MG63 (cell line): ENCODE results near the gene DUSP2. TPM values are rescaled to one million over a fixed set of nuclear protein-coding genes. Genes with fewer than 3 reads are reported as not detected.

Experiments used
- DNase-seq: peaks from one replicate; pipeline ENCODE4 v3.0.0-alpha.2; 2020
- H3K27me3 ChIP-seq: fragments of 250-450 bp; sonication (Bioruptor Pico); 2 replicates; pipeline ENCODE4 v1.5.1; 2020; ENCODE audit warnings: mild to moderate bottlenecking, moderate library complexity
- H3K36me3 ChIP-seq: fragments of 250-450 bp; sonication (Bioruptor Pico); 2 replicates; pipeline ENCODE4 v1.5.1; 2020; ENCODE audit warnings: mild to moderate bottlenecking, moderate library complexity
- H3K4me3 ChIP-seq: fragments of 250-450 bp; sonication (Bioruptor Pico); 2 replicates; pipeline ENCODE4 v1.5.1; 2020; ENCODE audit warnings: mild to moderate bottlenecking, moderate library complexity
- H3K9me3 ChIP-seq: fragments of 250-450 bp; sonication (Bioruptor Pico); 2 replicates; pipeline ENCODE4 v1.5.1; 2020; ENCODE audit warnings: mild to moderate bottlenecking, moderate library complexity
- total RNA-seq: library from RNA; depleted of rRNA; stranded (reverse); fragments of >200 nt; shearing (Covaris generic); gene quantifications from 2 replicates; pipeline ENCODE4 v1.2.3, GENCODE V29; 2014; ENCODE audit warnings: low replicate concordance

The DUSP2 gene
- total RNA-seq, 1 experiment from 2014 or later = 8.7 TPM

- no peaks in the 10 kb centered on the region for H3K9me3 ChIP-seq
- H3K27me3 ChIP-seq = no peaks in the 10 kb centered on the region
- DNase-seq = no peak
- H3K36me3 ChIP-seq = no peaks in the 10 kb centered on the region
- H3K4me3 ChIP-seq = no peak overlapping the region
These were observed 7.3 kb upstream of the DUSP2 start for GRCh38 chr2:96152304-96153161.

- H3K4me3 ChIP-seq = no peak overlapping the region
- no peaks in the 10 kb centered on the region for H3K9me3 ChIP-seq
- no peaks in the 10 kb centered on the region for H3K27me3 ChIP-seq
- DNase-seq = no peak
- H3K36me3 ChIP-seq = no peaks in the 10 kb centered on the region
These were observed 6.5 kb upstream of the DUSP2 start for GRCh38 chr2:96151595-96152303.

DNA sequence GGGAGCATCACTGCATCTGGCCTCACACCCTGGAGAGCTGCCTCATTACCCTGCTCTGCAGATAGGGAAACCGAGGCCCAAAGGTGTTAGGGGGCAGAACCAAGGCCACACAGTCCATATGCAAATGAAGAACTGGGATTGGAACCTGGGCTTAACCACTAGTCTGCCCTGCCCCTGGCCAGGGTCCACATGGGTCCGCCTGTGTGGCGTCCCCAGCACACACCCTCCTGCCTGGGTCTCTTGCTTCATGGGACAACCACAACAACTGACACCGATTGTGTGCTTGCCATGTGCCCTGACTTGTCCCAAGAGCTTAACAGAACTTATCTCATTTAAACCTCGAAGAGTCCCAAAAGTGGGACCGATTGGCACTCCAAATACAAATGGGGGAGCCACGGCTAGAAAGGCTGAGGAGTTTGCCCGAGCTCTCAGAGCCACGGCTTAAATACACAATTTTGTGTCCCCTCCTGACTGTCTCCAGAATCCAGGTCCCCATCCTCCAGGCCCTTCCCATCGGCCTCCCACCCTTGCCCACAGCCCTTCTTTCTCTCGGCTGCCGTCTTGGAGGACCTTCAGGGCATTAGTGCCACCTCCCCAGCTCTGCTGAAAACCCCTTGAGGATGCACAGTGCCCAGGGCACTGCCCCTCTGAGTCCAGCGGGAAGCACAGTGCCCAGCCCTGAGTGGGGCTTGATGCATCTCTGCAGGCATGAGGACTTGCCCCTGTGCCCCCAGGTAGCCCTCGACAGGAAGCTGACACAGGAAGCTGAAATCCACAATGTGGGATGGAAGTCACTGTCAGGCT, 5.8 kb upstream of the DUSP2 start:
- Histone ChIP-seq H3K9me3 (no peaks in the 10 kb centered on the region), H3K4me3 (no peak overlapping the region), H3K36me3 (no peaks in the 10 kb centered on the region), H3K27me3 (no peaks in the 10 kb centered on the region)
- no peak for DNase-seq

- no peak for DNase-seq
- Histone ChIP-seq H3K4me3 (no peak overlapping the region), H3K36me3 (no peaks in the 10 kb centered on the region), H3K9me3 (no peaks in the 10 kb centered on the region), H3K27me3 (no peaks in the 10 kb centered on the region)
These were observed 4.9 kb upstream of the DUSP2 start for GRCh38 chr2:96150007-96150640.

- peaks cover 6% of the 10 kb centered on the region for H3K36me3 ChIP-seq
- no peak overlapping the region for H3K4me3 ChIP-seq
- H3K27me3 ChIP-seq = no peaks in the 10 kb centered on the region
- peak; percentile 76 for DNase-seq
- H3K9me3 ChIP-seq = no peaks in the 10 kb centered on the region
These were observed 3.4 kb upstream of the DUSP2 start for GRCh38 chr2:96148410-96149217.

GRCh38 chr2:96147593-96148201, 2.5 kb upstream of the DUSP2 start:
- Histone ChIP-seq H3K9me3 (no peaks in the 10 kb centered on the region), H3K4me3 (no peak overlapping the region), H3K36me3 (peaks cover 15% of the 10 kb centered on the region), H3K27me3 (no peaks in the 10 kb centered on the region)
- DNase-seq = no peak

DNA sequence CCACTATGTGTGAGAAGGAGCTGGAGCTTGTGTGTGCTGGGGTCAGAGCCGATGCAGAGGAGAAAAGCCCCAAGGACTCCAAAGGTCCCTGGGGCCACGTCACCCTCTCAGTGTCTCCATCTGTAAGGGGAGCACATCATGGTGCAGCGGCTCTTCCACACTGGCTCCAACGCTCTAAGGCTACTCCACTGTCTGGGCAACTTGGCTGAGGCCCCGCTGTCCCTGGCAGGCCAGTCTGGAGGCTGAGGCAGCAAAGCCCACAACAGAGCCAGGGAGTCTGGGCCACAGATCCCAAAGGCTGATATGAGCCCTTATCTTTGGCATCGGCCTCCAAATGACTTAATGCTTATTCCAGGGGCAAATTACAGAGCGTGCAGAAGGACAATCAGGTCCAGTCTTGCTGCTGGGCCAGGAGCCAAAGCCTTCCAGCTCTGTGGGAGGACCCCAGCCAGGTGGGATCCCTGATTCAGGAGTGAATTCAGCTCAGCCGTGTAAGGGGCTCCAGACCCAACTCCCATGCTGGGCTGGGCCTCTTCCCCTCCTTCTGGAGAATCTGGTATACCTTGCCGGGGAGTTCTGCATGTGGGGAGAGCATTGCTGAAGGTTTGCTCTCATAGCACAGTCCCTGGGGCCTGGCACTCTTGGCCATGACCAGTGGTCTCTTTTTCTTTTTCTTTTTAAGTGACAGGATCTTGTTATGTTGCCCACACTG, 1.8 kb upstream of the DUSP2 start:
- Histone ChIP-seq H3K4me3 (no peak overlapping the region), H3K9me3 (no peaks in the 10 kb centered on the region), H3K36me3 (peaks cover 21% of the 10 kb centered on the region), H3K27me3 (no peaks in the 10 kb centered on the region)
- DNase-seq = no peak

GRCh38 chr2:96146153-96146880, 1.1 kb upstream of the DUSP2 start:
- Histone ChIP-seq H3K4me3 (no peak overlapping the region), H3K27me3 (no peaks in the 10 kb centered on the region), H3K36me3 (peaks cover 21% of the 10 kb centered on the region), H3K9me3 (no peaks in the 10 kb centered on the region)
- DNase-seq = no peak

DNA sequence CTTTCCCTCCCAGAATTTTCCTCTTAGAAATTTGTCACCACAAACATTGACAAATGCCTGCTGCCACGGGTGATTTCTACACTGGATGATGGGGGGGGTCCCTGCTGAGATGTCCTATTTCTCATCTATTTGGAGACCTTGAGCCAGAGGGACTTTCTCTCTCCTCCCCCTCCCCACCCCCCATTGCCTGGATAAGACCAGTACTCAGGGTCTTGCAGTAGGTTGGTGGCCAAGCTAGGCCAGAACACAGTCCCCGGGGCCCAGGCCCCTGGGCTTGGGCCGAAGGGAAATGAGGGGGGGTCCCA, 560 bp upstream of the DUSP2 start:
- no peaks in the 10 kb centered on the region for H3K27me3 ChIP-seq
- H3K36me3 ChIP-seq = peaks cover 21% of the 10 kb centered on the region
- no peaks in the 10 kb centered on the region for H3K9me3 ChIP-seq
- peak overlapping the region; percentile 77 for H3K4me3 ChIP-seq
- DNase-seq = no peak

- Histone ChIP-seq H3K36me3 (peaks cover 21% of the 10 kb centered on the region), H3K27me3 (no peaks in the 10 kb centered on the region), H3K4me3 (peak overlapping the region; percentile 77), H3K9me3 (no peaks in the 10 kb centered on the region)
- no peak for DNase-seq
These were observed 682 bp downstream of the DUSP2 start for GRCh38 chr2:96144481-96145035.

- DNase-seq = no peak
- Histone ChIP-seq H3K4me3 (peak overlapping the region; percentile 77), H3K9me3 (no peaks in the 10 kb centered on the region), H3K36me3 (peaks cover 21% of the 10 kb centered on the region), H3K27me3 (no peaks in the 10 kb centered on the region)
These were observed 1.3 kb downstream of the DUSP2 start for GRCh38 chr2:96143848-96144480.

- no peaks in the 10 kb centered on the region for H3K9me3 ChIP-seq
- H3K27me3 ChIP-seq = no peaks in the 10 kb centered on the region
- no peak overlapping the region for H3K4me3 ChIP-seq
- DNase-seq = no peak
- peaks cover 21% of the 10 kb centered on the region for H3K36me3 ChIP-seq
These were observed 1.9 kb downstream of the DUSP2 start for GRCh38 chr2:96143231-96143847.

DNA sequence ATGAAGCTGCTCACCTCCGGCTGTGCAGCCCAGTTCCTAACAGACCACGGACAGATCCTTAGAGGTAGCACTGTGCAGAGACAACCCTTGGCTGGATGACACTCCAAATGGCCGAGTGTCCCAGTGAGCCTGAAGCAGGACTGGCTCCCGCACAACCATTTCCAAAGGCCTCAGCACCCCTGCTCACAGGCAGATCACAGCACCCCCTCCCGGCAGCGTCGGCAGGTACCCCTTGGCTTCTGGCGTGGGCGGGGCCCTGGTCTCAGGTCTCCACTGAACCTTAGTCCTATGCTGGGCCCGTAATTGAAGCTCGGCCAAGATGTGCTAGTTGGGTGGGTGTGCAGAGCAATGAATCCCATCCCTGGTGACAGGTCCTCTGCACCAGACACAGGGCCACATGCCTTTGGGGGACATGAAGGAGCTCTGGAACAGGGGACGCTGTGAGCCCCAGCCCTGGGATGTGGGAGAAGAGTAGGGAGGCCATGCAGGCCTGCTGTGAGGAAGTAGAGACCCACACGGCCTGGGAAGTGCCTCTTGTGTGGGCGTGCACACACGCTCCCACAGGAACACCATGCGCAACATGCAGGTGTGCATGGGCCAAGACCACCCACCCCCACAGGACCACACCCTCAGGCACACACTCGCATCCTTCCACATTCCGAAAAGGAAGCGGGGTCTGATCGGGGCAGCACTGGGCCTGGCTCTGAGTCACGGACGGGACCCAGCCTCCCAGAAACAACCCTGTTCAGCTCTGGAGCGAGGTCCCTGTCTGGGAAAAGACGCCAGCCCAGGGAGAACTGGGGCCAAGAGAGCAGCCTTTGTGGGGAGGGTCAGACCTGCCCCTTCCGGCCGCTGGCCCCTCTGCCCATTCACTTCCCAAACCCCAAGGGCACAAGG, 2.8 kb downstream of the DUSP2 start:
- no peak for DNase-seq
- peaks cover 21% of the 10 kb centered on the region for H3K36me3 ChIP-seq
- no peaks in the 10 kb centered on the region for H3K9me3 ChIP-seq
- no peaks in the 10 kb centered on the region for H3K27me3 ChIP-seq
- H3K4me3 ChIP-seq = no peak overlapping the region
